Lower leg skin (tissue), 3 donors: ENCODE results near the gene GABBR2.

Source experiments
- POLR2A ChIP-seq, 2 donors: fragments of 450-650 bp; IDR thresholded peaks; one replicate each; pipeline ENCODE4 v1.6.1; 2016 to 2017; ENCODE audit warnings: antibody characterized with exemption in 2 of 2, mild to moderate bottlenecking in 1 of 2, moderate library complexity in 1 of 2
- TF ChIP-seq, protein P1 (sequence below), 3 donors: fragments of 450-650 bp; IDR thresholded peaks; one replicate each; pipeline ENCODE4 v1.5.1; 2016; ENCODE audit warnings: antibody characterized with exemption in 3 of 3, mild to moderate bottlenecking in 3 of 3, moderate library complexity in 2 of 3

DNA sequence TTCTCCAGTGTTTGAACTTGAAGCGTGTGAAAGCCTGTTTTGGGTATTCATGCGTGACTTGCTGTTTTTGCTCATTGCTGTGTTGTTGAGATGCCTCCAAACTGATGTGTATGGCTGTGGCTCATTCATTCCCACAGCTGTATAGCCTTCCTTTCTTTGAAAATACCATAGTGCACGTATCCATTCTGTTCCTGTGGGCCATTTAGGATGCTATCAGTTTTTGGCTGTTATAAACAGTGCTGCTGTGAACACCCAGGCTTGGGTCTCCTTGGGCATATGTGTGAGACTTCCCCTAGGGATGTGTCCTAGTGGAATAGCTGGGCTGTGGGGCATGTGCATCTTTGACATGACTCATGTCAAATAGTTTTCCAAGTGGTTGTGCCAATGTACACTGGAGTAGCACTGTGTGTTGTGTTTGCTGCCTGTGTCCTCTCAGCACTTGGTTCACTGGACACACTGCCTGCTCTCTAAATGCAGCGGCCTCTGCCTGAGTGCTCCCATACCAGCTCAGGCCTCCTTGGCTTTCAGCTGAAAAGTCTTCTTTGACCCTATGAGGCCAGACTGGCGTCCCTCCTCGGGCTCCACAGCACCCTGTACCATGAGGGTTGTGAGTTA is 350.7 kb downstream of the GABBR2 start:
- TF ChIP-seq, protein P1, sequence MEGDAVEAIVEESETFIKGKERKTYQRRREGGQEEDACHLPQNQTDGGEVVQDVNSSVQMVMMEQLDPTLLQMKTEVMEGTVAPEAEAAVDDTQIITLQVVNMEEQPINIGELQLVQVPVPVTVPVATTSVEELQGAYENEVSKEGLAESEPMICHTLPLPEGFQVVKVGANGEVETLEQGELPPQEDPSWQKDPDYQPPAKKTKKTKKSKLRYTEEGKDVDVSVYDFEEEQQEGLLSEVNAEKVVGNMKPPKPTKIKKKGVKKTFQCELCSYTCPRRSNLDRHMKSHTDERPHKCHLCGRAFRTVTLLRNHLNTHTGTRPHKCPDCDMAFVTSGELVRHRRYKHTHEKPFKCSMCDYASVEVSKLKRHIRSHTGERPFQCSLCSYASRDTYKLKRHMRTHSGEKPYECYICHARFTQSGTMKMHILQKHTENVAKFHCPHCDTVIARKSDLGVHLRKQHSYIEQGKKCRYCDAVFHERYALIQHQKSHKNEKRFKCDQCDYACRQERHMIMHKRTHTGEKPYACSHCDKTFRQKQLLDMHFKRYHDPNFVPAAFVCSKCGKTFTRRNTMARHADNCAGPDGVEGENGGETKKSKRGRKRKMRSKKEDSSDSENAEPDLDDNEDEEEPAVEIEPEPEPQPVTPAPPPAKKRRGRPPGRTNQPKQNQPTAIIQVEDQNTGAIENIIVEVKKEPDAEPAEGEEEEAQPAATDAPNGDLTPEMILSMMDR (IDR thresholded peaks at IDR 0.05): no peak
- no peak for TF ChIP-seq POLR2A (IDR thresholded peaks at IDR 0.05)
